NCI-H146 treated with DMSO at 0.1 percent for 48 hours (cell line): ENCODE data around the gene HLA-DQA2.
"Not testable (repeated sequence)": the region's sequence is repeated elsewhere in the genome, so short reads cannot be mapped to it uniquely, and the experiment has no call there.

Experiments
- DNase-seq: peaks from one replicate; lab custom pipeline; 2025; ENCODE audit not compliant: unreplicated experiment; lab: John Stamatoyannopoulos, UW

HLA-DQA2 gene

DNA sequence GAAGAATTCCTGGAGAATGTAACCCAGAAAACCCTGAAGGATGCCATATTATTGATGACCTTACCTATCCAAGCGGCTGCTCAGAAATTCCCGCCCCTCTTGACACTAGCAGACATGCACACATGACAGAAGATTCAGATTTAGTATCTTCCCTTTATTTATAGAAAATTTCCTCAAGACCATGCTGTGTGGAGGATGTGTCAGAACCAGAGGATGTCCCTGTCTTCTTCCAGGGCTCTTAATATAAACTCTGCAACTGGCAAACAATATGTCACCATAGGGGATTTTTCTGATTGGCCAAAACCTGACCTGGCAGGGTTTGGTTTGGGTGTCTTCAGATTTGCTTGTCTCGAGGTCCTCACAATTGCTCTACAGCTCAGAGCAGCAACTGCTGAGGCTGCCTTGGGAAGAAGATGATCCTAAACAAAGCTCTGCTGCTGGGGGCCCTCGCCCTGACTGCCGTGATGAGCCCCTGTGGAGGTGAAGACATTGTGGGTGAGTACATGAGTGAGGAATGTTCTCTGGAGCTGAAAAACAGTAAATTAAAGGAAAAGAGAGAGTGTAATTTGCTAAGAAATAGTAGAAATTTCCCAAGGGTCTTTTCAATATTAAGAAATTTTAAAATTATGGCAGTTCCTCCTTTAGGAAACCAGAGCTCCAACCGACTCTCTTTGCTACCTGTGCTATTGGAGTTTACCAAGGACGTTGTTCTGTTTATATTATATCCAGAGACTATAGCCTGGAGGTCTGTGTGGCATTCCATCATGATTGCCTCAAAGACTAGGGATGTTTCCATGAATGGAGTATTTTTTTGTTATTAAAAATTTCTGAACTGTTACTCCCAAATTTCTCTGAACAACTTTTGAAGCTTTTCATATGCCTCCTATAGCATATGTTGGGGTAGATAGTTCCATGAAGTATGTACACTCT, at the start of gene HLA-DQA2:
Gene HLA-DQA2, plus strand, starts transcription at position 361 of the 930 bp plus-strand sequence. Its CDS starts 53 bp downstream, at position 414.
- DNase-seq: no peak

DNA sequence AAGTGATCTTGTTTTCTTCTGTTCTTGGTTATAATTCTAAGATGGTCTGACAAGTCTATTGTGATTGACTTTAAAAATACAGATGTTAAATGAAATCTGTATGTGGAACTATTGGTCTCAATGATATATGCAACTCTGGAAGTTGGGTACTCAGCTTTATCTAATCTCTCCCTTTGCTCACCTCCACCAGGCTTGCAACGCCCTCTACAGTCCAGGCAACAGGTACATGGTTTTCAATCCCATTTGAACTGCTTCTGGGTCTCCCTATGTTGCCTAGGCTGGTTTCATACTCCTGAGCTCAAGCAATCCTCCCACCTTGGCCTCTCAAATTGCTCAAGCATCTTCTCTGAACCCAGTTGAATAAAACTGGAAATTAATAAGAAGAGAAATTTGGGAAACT, 49.2 kb upstream of the HLA-DQA2 start:
- no peak for DNase-seq

DNA sequence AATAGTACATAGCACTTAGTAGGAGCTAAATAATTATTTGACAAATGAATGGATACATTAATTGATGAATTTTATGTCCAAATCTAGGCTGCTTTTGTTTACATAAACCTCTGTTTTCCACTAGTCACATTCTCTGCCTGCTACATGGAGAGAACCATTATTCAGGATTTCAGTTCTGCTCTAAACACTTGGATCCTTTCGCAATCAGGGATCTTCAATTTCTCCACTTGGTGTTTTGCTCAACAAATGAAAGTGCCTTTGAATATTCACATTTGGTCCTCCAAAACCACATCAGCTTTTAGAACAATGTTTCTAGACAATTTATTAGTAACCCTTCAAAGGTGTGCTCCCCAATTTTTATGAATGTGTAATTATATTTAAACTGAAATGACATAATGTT, 44.2 kb upstream of the HLA-DQA2 start:
- no peak for DNase-seq

DNA sequence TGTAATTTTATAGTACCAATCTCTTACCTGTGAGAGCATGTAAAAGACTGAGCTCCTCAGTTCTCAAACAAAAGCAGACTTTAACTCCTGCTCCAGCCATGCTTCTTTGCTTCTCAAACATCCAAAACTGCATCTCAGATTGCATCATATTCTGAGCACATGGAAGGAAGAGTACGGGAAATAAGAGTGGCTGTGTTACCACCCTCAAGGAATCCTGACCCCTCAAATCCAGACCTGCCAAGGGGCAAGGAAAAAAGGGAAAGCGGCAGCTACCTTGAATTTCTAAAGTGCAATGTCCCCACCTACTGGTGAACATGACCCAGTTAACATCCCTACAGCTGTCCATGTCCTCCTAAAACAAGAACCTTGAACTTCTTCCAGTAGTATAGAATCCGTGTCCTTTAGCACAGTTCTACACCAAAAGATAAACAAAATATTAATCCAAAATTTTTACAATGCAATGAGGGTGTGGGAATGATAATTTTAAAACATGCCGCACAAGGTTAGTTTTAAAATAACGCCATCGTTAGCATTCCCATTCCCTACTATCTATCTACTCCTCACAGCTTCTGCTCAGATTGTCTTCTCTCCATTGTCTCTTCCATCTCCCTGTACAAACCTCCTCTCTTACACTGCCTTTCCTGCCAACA, 40.7 kb upstream of the HLA-DQA2 start:
- DNase-seq: no peak

DNA sequence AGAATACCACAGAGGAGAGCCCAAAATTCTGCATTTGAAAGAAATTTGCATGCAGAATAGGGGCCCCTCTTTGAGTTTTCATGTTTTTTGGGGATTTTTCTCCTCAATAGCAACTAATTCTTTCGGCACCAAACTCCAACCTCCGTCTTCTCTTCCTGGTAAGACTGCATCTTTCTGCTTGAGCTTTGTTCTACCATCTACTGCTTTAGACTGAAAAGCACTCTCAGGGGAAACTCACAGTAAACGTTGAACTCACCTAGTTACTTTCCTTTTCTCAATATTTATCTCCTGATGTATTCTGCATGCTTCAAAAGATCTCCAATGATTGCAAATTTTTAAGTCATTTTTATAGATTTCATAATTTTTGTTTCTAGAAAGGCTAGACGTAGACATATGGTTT, 37.8 kb upstream of the HLA-DQA2 start:
- DNase-seq: no peak

DNA sequence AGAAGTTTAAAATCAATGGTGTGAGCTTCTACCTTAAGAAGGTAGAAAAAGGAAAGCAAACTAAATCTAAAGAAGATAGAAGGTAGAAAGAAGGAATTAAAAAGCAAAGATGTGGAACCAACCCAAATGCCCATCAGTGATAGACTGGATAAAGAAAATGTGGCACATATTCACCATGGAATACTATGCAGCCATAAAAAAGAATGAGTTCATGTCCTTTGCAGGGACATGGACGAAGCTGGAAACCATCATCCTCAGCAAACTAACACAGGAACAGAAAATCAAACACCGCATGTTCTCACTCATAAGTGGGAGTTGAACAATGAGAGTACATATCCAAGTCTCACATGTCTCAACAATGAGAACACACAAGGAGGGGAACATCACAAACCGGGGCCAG, 36.0 kb upstream of the HLA-DQA2 start:
- DNase-seq: not testable (repeated sequence)

DNA sequence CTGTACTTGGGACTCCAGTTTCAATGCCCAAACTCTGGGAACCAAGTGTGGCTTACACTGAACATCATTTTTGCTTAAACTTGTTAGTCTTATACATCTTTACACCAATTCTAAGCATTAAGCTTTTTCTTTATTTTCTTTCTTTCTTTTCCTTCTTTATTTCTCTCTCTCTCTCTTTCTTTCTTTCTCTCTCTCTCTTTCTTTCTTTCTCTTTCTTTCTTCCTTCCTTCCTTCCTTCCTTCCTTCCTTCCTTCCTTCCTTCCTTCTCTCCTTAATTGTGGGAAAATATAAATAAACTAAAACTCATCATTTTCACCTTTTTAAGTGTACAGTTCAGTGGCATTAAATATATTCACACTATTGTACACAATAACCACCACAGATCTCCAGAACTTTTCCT, 31.6 kb upstream of the HLA-DQA2 start:
- no peak for DNase-seq

DNA sequence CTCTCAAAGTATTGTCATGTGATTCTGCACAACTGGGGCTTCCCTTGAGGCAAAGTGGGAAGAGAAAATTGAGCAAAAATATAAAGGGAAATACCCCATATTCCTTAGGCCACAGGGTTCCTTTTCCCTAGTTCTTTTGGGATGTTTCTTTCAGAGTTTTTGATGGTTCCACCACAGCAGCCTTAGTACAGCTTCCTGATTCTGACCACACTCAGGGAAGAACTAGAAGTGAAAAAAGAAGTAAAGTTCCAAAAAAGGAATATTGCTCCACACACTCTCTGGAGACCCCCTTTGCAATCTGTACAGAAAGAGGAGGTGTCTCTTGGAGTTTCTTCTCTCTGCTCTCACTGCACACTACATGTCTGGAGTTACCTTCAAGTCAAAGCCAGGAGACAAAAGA, 27.9 kb upstream of the HLA-DQA2 start:
- DNase-seq: no peak

DNA sequence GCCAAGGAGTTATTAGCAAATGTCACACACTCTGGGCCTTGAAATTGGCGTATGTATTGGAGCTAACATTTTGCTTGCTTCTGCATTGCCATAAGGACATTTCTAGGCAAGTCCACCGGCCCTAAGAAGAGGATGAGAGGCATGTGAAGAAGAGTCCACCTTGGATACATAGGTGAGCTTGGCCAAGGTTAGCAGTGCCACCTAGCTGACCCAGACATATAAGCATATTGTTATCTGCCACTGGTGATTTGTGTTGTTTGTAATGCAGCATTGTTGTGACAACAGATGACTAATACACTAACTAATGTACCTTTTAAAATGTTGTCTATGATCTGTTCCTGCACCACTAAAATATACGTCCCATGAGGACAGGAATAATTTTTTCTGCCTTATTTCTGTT, 24.8 kb upstream of the HLA-DQA2 start:
- DNase-seq: no peak

DNA sequence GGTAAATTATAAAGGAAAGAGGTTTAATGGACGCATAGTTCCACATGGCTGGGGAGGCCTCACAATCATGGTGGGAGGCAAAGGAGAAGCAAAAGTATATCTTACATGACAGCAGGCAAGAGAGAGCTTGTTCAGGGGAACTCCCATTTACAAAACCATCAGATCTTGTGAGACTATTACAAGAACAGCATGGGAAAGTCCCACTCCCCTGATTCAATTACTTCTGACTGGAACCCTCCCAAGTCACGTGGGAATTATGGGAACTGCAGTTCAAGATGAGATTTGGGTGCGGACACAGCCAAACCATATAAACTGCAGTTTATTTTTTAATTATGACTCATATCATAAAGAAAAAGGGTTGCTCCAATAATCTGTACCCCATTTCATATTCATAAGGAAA, 22.3 kb upstream of the HLA-DQA2 start:
- no peak for DNase-seq

DNA sequence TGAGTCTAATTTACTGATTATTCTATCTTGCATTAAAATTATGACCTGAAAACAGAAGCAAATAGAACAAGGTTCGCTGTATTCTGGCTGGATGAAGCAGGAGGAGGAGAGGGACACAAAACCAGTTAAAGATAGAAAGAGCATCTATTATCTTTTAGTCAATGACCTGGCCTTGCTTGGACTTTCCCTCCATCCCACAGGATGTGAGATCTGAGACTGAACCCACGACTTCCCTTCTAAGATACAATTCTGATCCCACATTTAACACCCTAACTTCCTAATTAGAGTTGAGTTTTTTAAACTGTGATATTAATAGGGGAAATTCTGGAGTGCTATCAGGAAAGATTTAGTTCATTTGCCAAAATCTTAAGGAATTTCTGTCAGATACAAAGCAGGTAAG, 3.1 kb upstream of the HLA-DQA2 start:
- no peak for DNase-seq

DNA sequence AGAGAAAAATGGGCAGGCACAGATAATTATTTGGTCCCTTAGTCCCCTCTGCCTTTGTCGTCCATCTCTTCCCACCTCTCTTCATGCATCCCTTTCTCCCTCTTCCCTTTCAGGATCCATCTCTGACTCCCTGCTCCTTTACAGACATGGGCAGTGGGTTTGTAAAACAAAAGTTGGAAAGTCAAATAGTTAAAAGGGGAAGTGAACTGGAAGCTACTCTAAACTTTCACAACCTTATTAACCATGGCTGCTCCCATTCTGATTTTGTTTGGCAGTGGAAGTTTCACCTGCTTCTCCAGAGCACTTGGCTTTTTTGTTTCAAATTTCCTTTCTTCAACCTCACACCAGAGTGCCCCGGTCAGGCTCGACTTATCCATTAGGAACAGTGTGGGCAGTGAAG, 1.2 kb downstream of the HLA-DQA2 start:
- no peak for DNase-seq

DNA sequence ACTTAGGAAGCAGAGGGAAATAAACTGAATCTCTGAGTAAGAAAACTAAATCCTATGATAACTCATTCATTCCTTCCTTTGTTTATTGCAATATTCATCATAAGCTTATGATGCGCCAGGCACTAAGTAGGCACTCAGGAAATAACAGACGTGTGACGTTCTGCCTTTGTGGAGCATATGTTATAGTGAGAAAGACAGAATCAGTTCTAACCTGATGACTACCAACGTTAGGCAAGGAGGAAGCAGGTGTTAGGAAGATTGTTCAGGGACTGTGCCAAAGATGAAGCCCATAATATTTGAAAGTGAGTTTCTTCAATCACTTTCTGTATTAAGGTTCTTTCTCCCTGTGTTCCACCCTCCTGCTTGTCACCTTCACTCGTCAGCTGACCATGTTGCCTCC, 3.6 kb downstream of the HLA-DQA2 start:
- DNase-seq: no peak

DNA sequence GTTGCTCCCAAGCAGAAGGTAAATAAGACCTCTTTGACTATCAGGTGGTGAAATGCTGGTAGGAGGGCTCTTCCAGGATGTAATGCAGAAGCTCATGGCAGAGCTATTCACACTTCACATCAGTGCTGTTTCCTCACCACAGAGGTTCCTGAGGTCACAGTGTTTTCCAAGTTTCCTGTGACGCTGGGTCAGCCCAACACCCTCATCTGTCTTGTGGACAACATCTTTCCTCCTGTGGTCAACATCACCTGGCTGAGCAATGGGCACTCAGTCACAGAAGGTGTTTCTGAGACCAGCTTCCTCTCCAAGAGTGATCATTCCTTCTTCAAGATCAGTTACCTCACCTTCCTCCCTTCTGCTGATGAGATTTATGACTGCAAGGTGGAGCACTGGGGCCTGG, 4.5 kb downstream of the HLA-DQA2 start:
- DNase-seq: not testable (repeated sequence)

DNA sequence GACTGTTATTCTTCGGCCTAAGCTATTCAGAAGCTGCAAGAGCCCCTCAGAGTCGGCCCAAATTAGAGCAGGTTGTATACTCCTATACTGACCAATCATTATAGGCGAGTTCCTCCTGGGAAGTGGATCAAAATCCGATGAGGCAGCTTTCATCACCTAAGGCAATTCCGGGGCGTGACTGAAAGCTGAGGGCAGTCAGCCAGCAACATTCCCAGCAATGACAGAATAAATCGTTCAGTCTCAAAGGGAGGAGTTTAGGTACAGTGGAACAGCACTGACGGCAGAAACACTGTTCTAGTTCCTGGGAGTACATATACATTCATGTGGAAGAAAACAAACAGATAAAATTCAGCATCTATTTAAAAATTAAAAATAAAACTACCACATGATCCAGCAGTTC, 11.4 kb downstream of the HLA-DQA2 start:
- DNase-seq: no peak

DNA sequence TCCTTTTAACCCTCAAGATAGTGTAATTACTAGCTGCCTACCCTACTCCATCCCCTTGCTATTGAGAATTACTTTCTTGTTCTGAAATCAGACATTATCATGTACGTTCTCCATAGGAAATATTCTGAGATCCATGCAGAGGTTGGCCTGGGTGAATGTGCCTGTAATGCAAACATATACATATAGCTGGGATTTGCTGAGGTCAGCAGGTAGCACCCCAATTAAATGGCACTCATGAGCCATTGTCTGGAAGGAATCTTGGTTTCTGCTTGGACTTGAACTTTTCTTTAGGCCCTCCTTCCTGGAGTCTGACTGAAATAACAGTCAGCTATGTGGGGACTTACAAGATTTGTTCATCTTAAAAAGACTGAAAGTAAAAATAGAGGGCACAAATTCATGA, 18.5 kb downstream of the HLA-DQA2 start:
- DNase-seq: no peak

DNA sequence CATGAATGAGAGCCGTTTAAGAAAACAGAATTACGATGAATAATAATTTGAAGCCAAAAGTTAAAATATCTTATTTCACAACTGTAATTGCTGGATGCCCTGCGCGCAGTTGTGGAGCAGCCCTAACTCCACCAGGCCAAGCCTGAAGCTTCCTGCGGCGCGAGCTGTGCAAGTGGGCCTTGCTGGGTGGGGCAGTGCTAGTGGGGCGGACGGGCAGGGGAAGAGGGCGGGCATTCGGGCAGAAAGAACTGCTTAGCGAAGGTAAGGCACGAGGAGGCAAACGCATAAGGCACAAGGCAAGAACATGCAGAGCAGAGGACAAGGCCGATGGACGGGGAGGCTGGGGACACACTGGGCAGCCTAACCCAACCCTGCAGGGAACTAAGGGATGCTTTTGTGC, 19.9 kb downstream of the HLA-DQA2 start:
- DNase-seq: no peak

DNA sequence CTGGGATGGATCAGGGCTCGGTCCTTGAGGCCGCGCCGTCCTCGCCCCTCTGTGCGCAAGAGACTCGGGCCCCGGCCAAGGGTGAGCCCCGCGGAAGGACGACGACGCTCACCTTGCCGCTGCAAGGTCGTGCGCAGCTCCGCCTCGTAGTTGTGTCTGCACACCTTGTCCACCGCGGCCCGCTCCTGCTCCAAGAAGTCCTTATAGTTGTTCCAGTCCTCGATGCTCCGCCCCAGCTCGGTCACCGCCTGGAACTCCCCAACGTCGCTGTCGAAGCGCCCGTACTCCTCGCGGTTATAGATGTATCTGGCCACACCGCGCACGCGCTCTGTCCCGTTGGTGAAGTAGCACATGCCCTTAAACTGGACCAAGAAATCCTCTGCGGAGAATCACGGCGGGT, 20.4 kb downstream of the HLA-DQA2 start:
- DNase-seq: no peak

DNA sequence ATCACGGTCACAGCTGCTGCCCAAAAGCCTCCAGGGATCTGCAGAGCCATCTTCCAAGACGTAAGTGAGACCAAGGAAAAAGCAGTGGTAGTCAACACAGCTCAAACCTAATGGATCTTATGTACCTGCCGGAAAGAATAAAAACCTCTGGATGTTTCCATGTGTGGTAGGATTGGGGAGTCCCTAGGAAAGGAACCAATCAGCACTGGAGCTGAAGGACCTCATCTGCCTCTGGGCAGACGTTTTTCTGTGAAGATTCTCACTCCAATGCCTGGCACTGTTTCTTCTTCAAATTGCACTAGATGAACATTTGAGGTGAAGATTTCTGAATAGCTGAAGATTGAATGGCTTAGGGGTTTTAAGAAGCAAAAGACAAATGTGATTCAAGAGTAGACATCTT, 22.2 kb downstream of the HLA-DQA2 start, which contains the start of gene HLA-DQB2:
Gene HLA-DQB2, minus strand, starts transcription at position 112 of the 400 bp plus-strand sequence. Its CDS starts 62 bp downstream, at position 50.
- no peak for DNase-seq

DNA sequence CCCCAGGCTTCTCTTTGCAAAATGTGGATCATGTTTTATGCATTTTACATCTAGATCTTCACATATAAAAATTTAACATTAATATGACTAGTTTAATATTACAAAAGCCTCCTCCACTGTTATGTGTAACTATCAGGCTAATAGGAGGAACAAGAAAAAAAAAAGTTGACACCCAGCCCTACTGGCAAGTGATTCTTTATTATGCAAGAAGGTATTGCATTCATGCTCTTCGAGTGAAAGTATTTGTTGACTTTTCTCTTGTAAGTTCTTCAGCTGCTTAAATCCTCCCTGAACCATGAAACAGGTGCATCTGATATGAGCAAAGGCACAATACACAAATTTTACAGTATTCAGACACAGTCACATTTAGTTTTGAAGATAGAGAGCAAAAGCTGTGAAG, 22.9 kb downstream of the HLA-DQA2 start:
- DNase-seq: no peak

DNA sequence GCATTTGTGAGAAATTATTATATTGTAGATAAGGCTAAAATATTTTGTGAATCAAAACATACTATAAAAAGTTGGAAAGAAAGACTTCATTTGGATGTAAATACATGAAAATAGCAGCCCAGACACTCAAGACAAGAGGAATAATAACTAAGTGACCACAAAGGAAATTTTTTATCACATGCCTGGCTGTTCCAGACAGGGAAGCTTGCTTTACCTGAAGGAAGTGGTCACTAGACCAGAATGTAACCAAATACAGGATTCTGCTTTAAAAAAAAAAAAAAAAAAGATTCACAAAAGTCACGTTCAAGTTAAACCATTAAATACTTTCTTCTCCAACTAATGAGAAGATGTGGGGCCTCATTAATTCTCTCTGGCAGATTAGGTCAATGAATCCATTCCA, 31.5 kb downstream of the HLA-DQA2 start:
- no peak for DNase-seq

DNA sequence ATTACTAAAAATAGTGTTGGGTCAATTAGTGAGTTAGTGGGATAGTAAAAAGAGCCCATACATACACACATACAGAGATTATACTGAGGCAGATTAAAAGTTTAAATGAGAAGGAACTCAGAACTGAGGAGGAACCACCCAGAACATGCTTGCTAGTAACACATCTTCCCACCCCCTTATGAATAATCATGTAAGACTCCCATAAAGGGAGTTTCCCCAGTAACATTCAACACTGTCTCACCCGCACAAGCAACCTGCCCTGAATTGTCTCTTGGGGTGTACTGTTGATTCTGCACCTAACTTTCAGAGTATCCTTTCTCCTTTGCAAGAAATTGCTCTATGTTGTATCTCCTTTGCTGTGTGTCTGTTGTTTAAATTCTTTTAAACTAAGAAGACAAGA, 33.2 kb downstream of the HLA-DQA2 start:
- no peak for DNase-seq
